Sigmoid colon (tissue), 7 donors: ENCODE measurements around the gene PAH. TPM values are rescaled to one million over a fixed set of nuclear protein-coding genes. Genes with fewer than 3 reads are reported as not detected.

Source experiments
- DNase-seq: peaks from one replicate; pipeline ENCODE4 v3.0.0-alpha.2; 2019
- H3K27ac ChIP-seq, 4 donors: fragments of 200-600 bp; sonication (generic); one replicate each; pipeline ENCODE4 v1.5.1; 2016 to 2019; ENCODE audit warnings: mild to moderate bottlenecking in 1 of 4
- H3K27me3 ChIP-seq, 3 donors: fragments of 200-600 bp; sonication (generic); one replicate each; pipeline ENCODE4 v1.5.1; 2019; ENCODE audit warnings: mild to moderate bottlenecking in 1 of 3
- H3K36me3 ChIP-seq, 4 donors: fragments of 200-600 bp; sonication (generic); one replicate each; pipeline ENCODE4 v1.5.1; 2016 to 2019
- H3K4me1 ChIP-seq, 4 donors: fragments of 200-600 bp; sonication (generic); one replicate each; pipeline ENCODE4 v1.5.1; 2017 to 2019
- H3K4me3 ChIP-seq, 4 donors: fragments of 200-600 bp; sonication (generic); one replicate each; pipeline ENCODE4 v1.5.1; 2017 to 2019; ENCODE audit warnings: mild to moderate bottlenecking in 2 of 4, moderate library complexity in 1 of 4
- H3K9me3 ChIP-seq, 4 donors: fragments of 200-600 bp in 3 of 4; sonication (generic) in 3 of 4; one replicate each; pipeline versions ENCODE4 v1.5.1 to v1.6.1; 2013 to 2019
- EP300 ChIP-seq, 4 donors: sonication (generic); formaldehyde crosslinking; IDR thresholded peaks; one replicate each; pipeline ENCODE4 v1.6.1; 2017; ENCODE audit warnings: antibody characterized with exemption in 4 of 4
- POLR2A ChIP-seq, 2 donors: fragments of 450-650 bp; IDR thresholded peaks; one replicate each; pipeline ENCODE4 v1.6.1; 2016; ENCODE audit warnings: antibody characterized with exemption in 2 of 2, mild to moderate bottlenecking in 2 of 2, moderate library complexity in 2 of 2
- POLR2AphosphoS5 ChIP-seq, 4 donors: sonication (generic); formaldehyde crosslinking; IDR thresholded peaks; one replicate each; pipeline ENCODE4 v1.6.1; 2017; ENCODE audit warnings: antibody characterized with exemption in 4 of 4
- WGBS, 2 donors: extraction: QIAGEN DNeasy Blood & Tissue Kit; methylation state at CpG; one replicate each; pipeline ENCODE4 v1.1.7; 2013; 5-methylcytosine and 5-hydroxymethylcytosine counted together
- intact Hi-C: fragments of 100-400 bp; cut with DNase I; formaldehyde crosslinking; loops from one replicate; pipeline ENCODE4 v1.15.1; 2023
- polyA plus RNA-seq, 3 donors: library from polyadenylated mRNA; stranded (reverse); fragments of 200-250 nt; gene quantifications; one replicate each; pipeline ENCODE4 v1.2.3, GENCODE V29; 2013
- total RNA-seq, 4 donors: library from RNA; depleted of rRNA; stranded (reverse); fragments of >200 nt; gene quantifications; one replicate each; pipeline ENCODE4 v1.1.0, GENCODE V29; 2016
- TF ChIP-seq, protein P1 (sequence below), 4 experiments: fragments of 450-650 bp in 3 of 4; fragments of 200-600 bp in 1 of 4; IDR thresholded peaks; one replicate each; pipeline ENCODE4 v1.5.1; 2016 to 2019; ENCODE audit warnings: antibody characterized with exemption in 4 of 4, mild to moderate bottlenecking in 3 of 4, moderate library complexity in 2 of 4
- donor health status: healthy with polysubstance abuse.
- donor health status: Bipolar disorder and iron deficiency.
- donor health status: healthy.

PAH gene
- total and polyA plus RNA-seq, 7 donors, result 0.19 to 1.1 (median 0.46) TPM; not detected in 3

DNA sequence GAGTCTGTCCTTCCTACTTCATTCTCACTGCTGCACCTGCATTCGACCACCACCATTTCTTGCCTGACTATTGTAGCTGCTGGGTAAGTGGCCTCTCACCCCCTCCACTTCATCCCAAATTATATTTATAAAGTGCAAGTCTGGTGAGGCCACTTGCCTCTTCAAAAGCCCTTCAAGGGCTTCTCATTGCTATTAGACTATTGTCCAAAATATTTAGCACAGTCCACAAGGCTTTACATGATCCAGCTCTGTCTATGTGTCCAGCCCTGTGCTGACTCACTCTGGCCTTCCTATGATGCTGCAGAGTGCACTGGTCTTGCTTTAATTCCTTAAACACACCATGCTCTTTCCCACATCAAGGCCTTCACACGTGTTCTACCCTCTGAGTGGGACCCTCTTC, 46.0 kb downstream of the PAH start:
- intact Hi-C loops, result no loop called here
- WGBS, 2 donors, result 36 to 68% methylated on average over 2 of the region's 2 CpGs
- Histone ChIP-seq H3K4me1 (no peaks in the 10 kb centered on the region), H3K9me3 (no peaks in the 10 kb centered on the region), H3K36me3 (no peaks in the 10 kb centered on the region), H3K4me3 (no peak overlapping the region), H3K27ac (no peak overlapping the region), H3K27me3 (no peaks in the 10 kb centered on the region)
- DNase-seq, result no peak
- TF ChIP-seq EP300 (IDR thresholded peaks at IDR 0.05), result no peak
- TF ChIP-seq POLR2AphosphoS5 (IDR thresholded peaks at IDR 0.05), result no peak
- TF ChIP-seq, protein P1, sequence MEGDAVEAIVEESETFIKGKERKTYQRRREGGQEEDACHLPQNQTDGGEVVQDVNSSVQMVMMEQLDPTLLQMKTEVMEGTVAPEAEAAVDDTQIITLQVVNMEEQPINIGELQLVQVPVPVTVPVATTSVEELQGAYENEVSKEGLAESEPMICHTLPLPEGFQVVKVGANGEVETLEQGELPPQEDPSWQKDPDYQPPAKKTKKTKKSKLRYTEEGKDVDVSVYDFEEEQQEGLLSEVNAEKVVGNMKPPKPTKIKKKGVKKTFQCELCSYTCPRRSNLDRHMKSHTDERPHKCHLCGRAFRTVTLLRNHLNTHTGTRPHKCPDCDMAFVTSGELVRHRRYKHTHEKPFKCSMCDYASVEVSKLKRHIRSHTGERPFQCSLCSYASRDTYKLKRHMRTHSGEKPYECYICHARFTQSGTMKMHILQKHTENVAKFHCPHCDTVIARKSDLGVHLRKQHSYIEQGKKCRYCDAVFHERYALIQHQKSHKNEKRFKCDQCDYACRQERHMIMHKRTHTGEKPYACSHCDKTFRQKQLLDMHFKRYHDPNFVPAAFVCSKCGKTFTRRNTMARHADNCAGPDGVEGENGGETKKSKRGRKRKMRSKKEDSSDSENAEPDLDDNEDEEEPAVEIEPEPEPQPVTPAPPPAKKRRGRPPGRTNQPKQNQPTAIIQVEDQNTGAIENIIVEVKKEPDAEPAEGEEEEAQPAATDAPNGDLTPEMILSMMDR (IDR thresholded peaks at IDR 0.05), result no peak
- TF ChIP-seq POLR2A (IDR thresholded peaks at IDR 0.05), result no peak

DNA sequence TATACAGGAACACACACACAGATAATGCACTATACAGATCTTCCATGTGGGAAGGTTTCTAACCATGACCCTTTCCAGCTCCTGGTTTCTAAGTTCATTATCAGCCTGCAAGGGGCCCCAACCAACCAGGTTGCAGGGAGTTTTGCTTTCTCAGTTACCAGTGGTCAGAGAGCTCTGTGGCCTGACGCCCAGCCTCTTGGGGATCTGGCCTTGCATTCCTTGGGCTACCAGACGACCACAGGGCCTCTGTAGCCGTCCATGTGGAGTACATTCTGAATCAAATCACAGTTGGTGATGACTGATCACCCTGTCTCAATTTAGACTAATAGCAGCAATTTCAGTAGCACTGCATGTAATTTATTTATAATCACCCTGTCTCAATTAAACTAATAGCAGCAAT, 47.5 kb downstream of the PAH start:
- TF ChIP-seq EP300 (IDR thresholded peaks at IDR 0.05), result no peak
- TF ChIP-seq POLR2AphosphoS5 (IDR thresholded peaks at IDR 0.05), result no peak
- TF ChIP-seq, protein P1 (IDR thresholded peaks at IDR 0.05), result no peak
- TF ChIP-seq POLR2A (IDR thresholded peaks at IDR 0.05), result no peak
- intact Hi-C loops, result no loop called here
- no peak overlapping the region for H3K4me3 ChIP-seq
- no peaks in the 10 kb centered on the region for H3K27me3 ChIP-seq
- no peak for DNase-seq
- 24 to 37% methylated on average over 3 of the region's 3 CpGs for WGBS, 2 donors
- no peaks in the 10 kb centered on the region for H3K4me1 ChIP-seq
- H3K9me3 ChIP-seq, result no peaks in the 10 kb centered on the region
- H3K36me3 ChIP-seq, result no peaks in the 10 kb centered on the region
- H3K27ac ChIP-seq, result no peak overlapping the region

GRCh38 chr12:102865821-102866615, 51.0 kb downstream of the PAH start:
- Histone ChIP-seq H3K9me3 (no peaks in the 10 kb centered on the region), H3K4me3 (no peak overlapping the region), H3K4me1 (no peaks in the 10 kb centered on the region), H3K36me3 (no peaks in the 10 kb centered on the region), H3K27me3 (no peaks in the 10 kb centered on the region), H3K27ac (no peak overlapping the region)
- TF ChIP-seq POLR2A (IDR thresholded peaks at IDR 0.05), result no peak
- no peak for TF ChIP-seq EP300 (IDR thresholded peaks at IDR 0.05)
- no peak for TF ChIP-seq POLR2AphosphoS5 (IDR thresholded peaks at IDR 0.05)
- TF ChIP-seq, protein P1 (IDR thresholded peaks at IDR 0.05), result no peak
- DNase-seq, result no peak
- WGBS, 2 donors, result 79 to 81% methylated on average over 6 of the region's 6 CpGs
- intact Hi-C loops, result no loop called here

DNA sequence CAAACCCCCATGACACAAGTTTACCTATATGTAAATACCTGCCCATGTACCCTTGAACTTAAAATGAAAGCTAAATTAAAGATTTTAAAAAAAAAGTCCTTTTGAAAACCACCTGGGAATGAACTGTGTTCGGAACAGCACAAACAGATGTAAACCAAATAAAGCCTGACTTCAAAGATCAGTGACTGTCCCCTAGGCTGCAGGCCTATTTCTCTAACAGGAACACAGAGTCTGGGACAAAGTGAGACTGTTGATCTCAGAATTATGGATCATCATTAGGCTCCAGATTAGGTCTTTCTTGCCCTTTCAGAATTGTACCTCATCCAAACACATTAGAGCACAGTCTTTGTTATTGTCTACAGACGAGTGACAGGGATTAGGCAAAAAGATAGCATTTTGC, 54.6 kb downstream of the PAH start:
- intact Hi-C loops, result no loop called here
- Histone ChIP-seq H3K4me1 (no peaks in the 10 kb centered on the region), H3K27me3 (no peaks in the 10 kb centered on the region), H3K36me3 (no peaks in the 10 kb centered on the region), H3K4me3 (no peak overlapping the region), H3K9me3 (no peaks in the 10 kb centered on the region), H3K27ac (no peak overlapping the region)
- 73 to 85% methylated on average over 2 of the region's 2 CpGs for WGBS, 2 donors
- DNase-seq, result no peak
- TF ChIP-seq POLR2AphosphoS5 (IDR thresholded peaks at IDR 0.05), result no peak
- no peak for TF ChIP-seq POLR2A (IDR thresholded peaks at IDR 0.05)
- TF ChIP-seq, protein P1 (IDR thresholded peaks at IDR 0.05), result no peak
- TF ChIP-seq EP300 (IDR thresholded peaks at IDR 0.05), result no peak

DNA sequence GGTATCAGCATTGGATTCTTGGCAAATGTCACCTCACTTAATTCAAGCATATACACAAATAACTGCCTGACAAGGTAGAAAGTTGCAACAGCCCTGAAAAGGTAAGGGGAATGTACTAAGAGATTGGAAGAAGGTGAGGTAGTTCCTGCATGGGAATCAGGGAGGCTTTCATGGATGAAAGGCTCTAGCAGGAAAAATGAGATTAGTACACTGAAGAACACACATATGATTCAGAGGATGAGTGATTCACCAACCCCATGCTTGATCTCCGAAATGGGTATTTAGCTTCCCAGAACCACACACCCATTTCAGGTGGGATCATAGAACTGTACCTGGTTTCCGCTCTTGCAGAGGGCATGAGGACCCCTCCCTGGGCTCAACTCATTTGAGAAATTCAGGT, 65.8 kb downstream of the PAH start:
- no peaks in the 10 kb centered on the region for H3K9me3 ChIP-seq
- intact Hi-C loops, result no loop called here
- no peaks in the 10 kb centered on the region for H3K4me1 ChIP-seq
- no peaks in the 10 kb centered on the region for H3K36me3 ChIP-seq
- 82 to 95% methylated on average over 2 of the region's 2 CpGs for WGBS, 2 donors
- no peaks in the 10 kb centered on the region for H3K27me3 ChIP-seq
- TF ChIP-seq EP300 (IDR thresholded peaks at IDR 0.05) (no peak), POLR2A (IDR thresholded peaks at IDR 0.05) (no peak), POLR2AphosphoS5 (IDR thresholded peaks at IDR 0.05) (no peak)
- TF ChIP-seq, protein P1 (IDR thresholded peaks at IDR 0.05), result no peak
- no peak overlapping the region for H3K27ac ChIP-seq
- DNase-seq, result no peak
- H3K4me3 ChIP-seq, result no peak overlapping the region
